ENCODE results near the gene VPS26B. TPM values are rescaled to one million over a fixed set of nuclear protein-coding genes. Genes with fewer than 3 reads are reported as not detected.

Gene VPS26B
- total RNA-seq, 2 donors from 2014 or later, result 37.8 to 45.1 TPM

DNA sequence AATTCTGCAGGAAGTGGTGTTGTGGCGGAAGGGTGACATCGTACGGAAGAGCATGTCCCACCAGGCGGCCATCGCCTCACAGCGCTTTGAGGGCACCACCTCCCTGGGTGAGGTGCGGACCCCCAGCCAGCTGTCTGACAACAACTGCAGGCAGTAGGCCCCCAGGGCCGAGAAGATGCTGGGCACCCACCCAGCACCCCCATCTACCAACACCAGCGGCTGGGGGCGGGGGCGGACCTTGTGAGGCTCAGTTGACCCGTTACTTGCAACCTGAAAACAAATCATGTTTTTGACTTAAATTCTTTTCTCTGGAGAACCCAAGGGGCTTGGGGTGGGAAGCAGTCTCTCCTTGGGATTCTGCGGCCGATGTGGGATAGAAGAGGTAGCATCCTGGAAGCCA, 21.0 kb downstream of the VPS26B start:
- Histone ChIP-seq H3K27me3 (replicated peaks; ENCODE audit: insufficient read depth) (no peaks in the 10 kb centered on the region), H3K4me1 (ENCODE audit: control insufficient read depth in 1 of 2, low read depth in 2 of 2) (no peaks in the 10 kb centered on the region), H3K9me3 (no peaks in the 10 kb centered on the region), H3K27ac (no peak overlapping the region), H3K36me3 (peaks cover 75% of the 10 kb centered on the region), H3K4me3 (no peak overlapping the region)
- TF ChIP-seq, protein P1, sequence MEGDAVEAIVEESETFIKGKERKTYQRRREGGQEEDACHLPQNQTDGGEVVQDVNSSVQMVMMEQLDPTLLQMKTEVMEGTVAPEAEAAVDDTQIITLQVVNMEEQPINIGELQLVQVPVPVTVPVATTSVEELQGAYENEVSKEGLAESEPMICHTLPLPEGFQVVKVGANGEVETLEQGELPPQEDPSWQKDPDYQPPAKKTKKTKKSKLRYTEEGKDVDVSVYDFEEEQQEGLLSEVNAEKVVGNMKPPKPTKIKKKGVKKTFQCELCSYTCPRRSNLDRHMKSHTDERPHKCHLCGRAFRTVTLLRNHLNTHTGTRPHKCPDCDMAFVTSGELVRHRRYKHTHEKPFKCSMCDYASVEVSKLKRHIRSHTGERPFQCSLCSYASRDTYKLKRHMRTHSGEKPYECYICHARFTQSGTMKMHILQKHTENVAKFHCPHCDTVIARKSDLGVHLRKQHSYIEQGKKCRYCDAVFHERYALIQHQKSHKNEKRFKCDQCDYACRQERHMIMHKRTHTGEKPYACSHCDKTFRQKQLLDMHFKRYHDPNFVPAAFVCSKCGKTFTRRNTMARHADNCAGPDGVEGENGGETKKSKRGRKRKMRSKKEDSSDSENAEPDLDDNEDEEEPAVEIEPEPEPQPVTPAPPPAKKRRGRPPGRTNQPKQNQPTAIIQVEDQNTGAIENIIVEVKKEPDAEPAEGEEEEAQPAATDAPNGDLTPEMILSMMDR (IDR thresholded peaks at IDR 0.05), result no peak
- no peak for ATAC-seq (ENCODE audit: insufficient number of reproducible peaks, low FRiP score, low read depth)
- no peak for DNase-seq (ENCODE audit: low spot score)

- TF ChIP-seq, protein P1 (IDR thresholded peaks at IDR 0.05), result no peak
- Histone ChIP-seq H3K4me1 (ENCODE audit: control insufficient read depth in 1 of 2, low read depth in 2 of 2) (no peaks in the 10 kb centered on the region), H3K27ac (no peak overlapping the region), H3K9me3 (no peaks in the 10 kb centered on the region), H3K4me3 (no peak overlapping the region), H3K27me3 (replicated peaks; ENCODE audit: insufficient read depth) (no peaks in the 10 kb centered on the region), H3K36me3 (peaks cover 78% of the 10 kb centered on the region)
- DNase-seq (ENCODE audit: low spot score), result no peak
- ATAC-seq (ENCODE audit: insufficient number of reproducible peaks, low FRiP score, low read depth), result no peak
Observed at GRCh38 chr11:134246100-134246499, 21.6 kb downstream of the VPS26B start.

DNA sequence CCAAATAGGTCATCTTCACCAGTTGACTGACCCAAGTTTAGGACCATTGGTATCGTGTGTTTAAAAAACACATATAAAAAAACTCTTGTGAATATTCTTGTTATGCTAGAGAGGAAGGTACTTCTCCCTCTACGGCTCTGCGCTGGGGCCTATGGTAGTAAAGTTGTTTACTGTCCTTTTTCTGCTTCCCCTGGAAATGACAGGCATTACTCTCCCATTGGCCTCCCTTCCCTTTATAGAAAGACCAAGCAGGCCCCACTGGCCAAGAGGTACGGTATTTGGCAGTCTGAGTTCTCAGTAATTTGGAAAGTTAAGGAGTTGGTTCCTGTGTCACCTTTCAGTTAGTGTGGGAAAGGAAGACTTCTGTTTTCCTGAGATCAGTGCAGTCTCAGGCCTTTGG, 22.2 kb downstream of the VPS26B start:
- ATAC-seq (ENCODE audit: insufficient number of reproducible peaks, low FRiP score, low read depth) (no peak), DNase-seq (ENCODE audit: low spot score) (no peak)
- Histone ChIP-seq H3K4me1 (ENCODE audit: control insufficient read depth in 1 of 2, low read depth in 2 of 2) (peaks cover 0 to 2% of the 10 kb centered on the region in 2 donors), H3K36me3 (peaks cover 76% of the 10 kb centered on the region), H3K27me3 (replicated peaks; ENCODE audit: insufficient read depth) (no peaks in the 10 kb centered on the region), H3K4me3 (no peak overlapping the region), H3K9me3 (no peaks in the 10 kb centered on the region), H3K27ac (no peak overlapping the region)
- TF ChIP-seq, protein P1 (IDR thresholded peaks at IDR 0.05), result no peak

DNA sequence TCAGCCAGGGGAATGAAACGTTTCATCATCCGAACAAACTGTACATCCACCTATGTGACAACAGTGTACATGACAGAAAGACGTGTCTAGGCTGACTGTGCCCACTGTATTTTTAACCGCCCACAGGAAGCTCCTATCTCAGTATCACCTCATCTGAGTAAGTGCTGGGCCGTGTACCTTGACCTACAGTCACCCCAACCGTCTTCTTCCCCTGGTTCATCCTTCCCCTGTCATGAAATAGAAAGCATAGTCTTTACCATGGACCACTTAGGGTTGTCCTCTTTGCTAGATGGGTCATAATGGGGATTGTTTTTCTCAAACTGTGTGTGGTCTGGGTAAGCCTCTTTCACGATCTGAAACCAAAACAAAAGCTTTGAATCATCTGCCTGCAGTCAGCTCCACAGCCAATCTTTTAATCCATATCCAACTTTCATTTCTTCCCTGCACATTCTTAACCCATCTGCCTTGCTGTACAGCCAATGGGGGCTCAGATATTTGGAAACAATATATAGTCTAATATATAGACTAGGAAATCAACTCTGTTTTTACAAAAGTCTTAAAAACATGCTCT, 24.5 kb downstream of the VPS26B start:
- Histone ChIP-seq H3K4me3 (no peak overlapping the region), H3K4me1 (ENCODE audit: control insufficient read depth in 1 of 2, low read depth in 2 of 2) (peaks cover 6 to 13% of the 10 kb centered on the region in 2 donors), H3K27ac (no peak overlapping the region), H3K9me3 (no peaks in the 10 kb centered on the region), H3K36me3 (peaks cover 56% of the 10 kb centered on the region), H3K27me3 (replicated peaks; ENCODE audit: insufficient read depth) (no peaks in the 10 kb centered on the region)
- ATAC-seq (ENCODE audit: insufficient number of reproducible peaks, low FRiP score, low read depth) (no peak), DNase-seq (ENCODE audit: low spot score) (no peak)
- TF ChIP-seq, protein P1 (IDR thresholded peaks at IDR 0.05), result no peak

GRCh38 chr11:134250246-134250645, 25.8 kb downstream of the VPS26B start:
- DNase-seq (ENCODE audit: low spot score), result no peak
- Histone ChIP-seq H3K9me3 (no peaks in the 10 kb centered on the region), H3K27me3 (replicated peaks; ENCODE audit: insufficient read depth) (no peaks in the 10 kb centered on the region), H3K36me3 (peaks cover 44% of the 10 kb centered on the region), H3K4me3 (no peak overlapping the region), H3K27ac (no peak overlapping the region), H3K4me1 (ENCODE audit: control insufficient read depth in 1 of 2, low read depth in 2 of 2) (peaks cover 17 to 21% of the 10 kb centered on the region in 2 donors)
- no peak for ATAC-seq (ENCODE audit: insufficient number of reproducible peaks, low FRiP score, low read depth)
- TF ChIP-seq, protein P1 (IDR thresholded peaks at IDR 0.05), result no peak
